Effector CD8-positive, alpha-beta T cell (primary cell): Measurements from ENCODE around the gene AGPAT3.

Source experiments
- DNase-seq: peaks from one replicate; lab custom pipeline; 2025; lab: John Stamatoyannopoulos, UW

The AGPAT3 gene

GRCh38 chr21:44020551-44020950 lies 155.5 kb downstream of the AGPAT3 start:
- DNase-seq: no peak

GRCh38 chr21:44021064-44021463 lies 156.0 kb downstream of the AGPAT3 start:
- no peak for DNase-seq

GRCh38 chr21:44024257-44024656 lies 159.2 kb downstream of the AGPAT3 start:
- DNase-seq: no peak

- no peak for DNase-seq
These were observed 159.9 kb downstream of the AGPAT3 start for GRCh38 chr21:44024887-44025353.

GRCh38 chr21:44027607-44028286 lies 162.7 kb downstream of the AGPAT3 start:
- no peak for DNase-seq

DNA sequence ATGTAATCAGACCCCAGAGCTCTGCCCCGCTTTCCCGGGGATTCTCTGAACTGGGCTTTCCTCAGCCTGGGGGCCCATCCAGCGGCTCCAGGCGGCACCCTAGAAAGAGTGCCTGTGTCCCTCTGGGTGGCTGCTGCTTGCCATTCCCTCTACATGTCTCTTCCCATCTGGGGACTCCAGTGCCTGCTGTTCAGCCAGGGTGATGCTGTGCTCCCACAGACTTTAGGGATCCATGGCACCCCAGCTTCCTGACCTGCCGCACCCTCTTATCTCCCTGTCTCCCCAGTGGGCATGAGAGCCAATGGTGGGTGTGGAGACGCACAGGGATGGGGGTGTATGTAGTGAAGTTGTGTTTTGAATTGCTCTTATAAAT lies 163.2 kb downstream of the AGPAT3 start:
- DNase-seq: no peak

DNA sequence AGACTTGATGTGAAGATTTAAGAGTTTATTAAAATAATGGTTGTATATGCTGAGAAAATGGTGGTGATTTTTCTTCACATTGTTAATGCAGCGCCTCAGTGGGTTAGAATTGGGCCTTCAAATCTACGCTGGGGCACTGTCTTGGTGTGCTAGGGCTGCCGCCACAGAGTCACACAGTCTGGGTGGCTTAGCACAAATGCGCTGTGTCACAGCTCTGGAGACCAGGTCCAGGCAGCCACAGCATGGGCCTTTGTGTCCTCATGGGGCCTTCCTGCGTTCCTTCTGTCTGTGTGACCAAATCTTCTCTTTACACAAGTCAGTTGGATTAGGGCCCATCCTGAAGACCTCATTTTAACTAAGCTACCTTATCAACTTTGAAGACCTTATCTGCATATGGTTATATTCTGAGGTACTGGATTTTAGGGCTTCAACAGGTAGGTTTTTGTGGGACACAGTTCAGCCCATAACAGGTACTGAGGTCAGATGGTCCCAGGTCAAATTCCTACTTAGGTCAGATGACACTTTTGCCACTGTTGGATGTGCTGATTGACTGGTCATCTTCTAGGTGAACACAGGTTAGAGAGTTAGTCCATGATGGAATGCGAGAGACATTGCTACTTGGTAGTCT lies 164.6 kb downstream of the AGPAT3 start:
- DNase-seq: no peak

DNA sequence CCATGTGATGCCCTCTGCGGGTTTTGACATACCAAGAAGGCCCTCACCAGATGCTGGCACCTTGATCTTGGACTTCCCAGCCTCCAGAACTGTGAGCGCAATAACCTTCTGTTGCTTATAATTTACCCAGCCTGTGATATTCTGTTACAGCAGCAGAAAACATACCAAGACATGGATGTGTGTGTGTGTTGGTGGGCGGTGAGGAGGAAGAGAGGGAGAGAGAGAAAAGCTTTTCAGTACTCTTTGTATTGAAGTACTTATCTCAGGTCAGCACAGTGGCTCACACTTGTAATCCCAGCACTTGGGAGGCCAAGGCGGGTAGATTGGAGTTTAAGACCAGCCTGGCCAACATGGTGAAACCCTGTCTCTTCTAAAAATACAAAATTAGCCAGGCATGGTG lies 170.2 kb downstream of the AGPAT3 start:
- no peak for DNase-seq
